Measurements from ENCODE around the gene HOXA4. TPM values are rescaled to one million over a fixed set of nuclear protein-coding genes. Genes with fewer than 3 reads are reported as not detected.

The HOXA4 gene
- total RNA-seq, 3 donors from 2014 or later: 0.80 to 2.8 (median 2.0) TPM

GRCh38 chr7:27124902-27125689 lies 5.5 kb downstream of the HOXA4 start:
- DNase-seq (ENCODE audit: low spot score in 2 of 2): peak in 1 of 2 donors; percentile 13
- Histone ChIP-seq H3K9me3 (no peaks in the 10 kb centered on the region), H3K27me3 (no peaks in the 10 kb centered on the region), H3K36me3 (no peaks in the 10 kb centered on the region), H3K4me1 (peaks cover 0 to 7% of the 10 kb centered on the region in 2 donors), H3K27ac (peak overlapping the region; percentile 95 to 98), H3K4me3 (peak overlapping the region in 1 of 3 donors; percentile 45)
- no peak for TF ChIP-seq POLR2AphosphoS5 (IDR thresholded peaks at IDR 0.05)
- no peak for TF ChIP-seq CTCF (IDR thresholded peaks at IDR 0.05)
- TF ChIP-seq POLR2A (IDR thresholded peaks at IDR 0.05): no peak
- intact Hi-C loops (cut with DNase I; ENCODE audit: low total_unique reads): no loop called here

GRCh38 chr7:27124096-27124901 lies 6.3 kb downstream of the HOXA4 start:
- Histone ChIP-seq H3K27ac (peak overlapping the region; percentile 95 to 98), H3K4me3 (peak overlapping the region in 2 of 3 donors; percentile 45 to 64), H3K27me3 (no peaks in the 10 kb centered on the region), H3K9me3 (no peaks in the 10 kb centered on the region), H3K36me3 (no peaks in the 10 kb centered on the region), H3K4me1 (peaks cover 0 to 7% of the 10 kb centered on the region in 2 donors)
- peak in 1 of 2 donors; percentile 20 for DNase-seq (ENCODE audit: low spot score in 2 of 2)
- no peak for TF ChIP-seq CTCF (IDR thresholded peaks at IDR 0.05)
- no peak for TF ChIP-seq POLR2AphosphoS5 (IDR thresholded peaks at IDR 0.05)
- TF ChIP-seq POLR2A (IDR thresholded peaks at IDR 0.05): no peak
- intact Hi-C loops (cut with DNase I; ENCODE audit: low total_unique reads): no loop called here

GRCh38 chr7:27123477-27124053 lies 7.0 kb downstream of the HOXA4 start:
- H3K4me3 ChIP-seq: peak overlapping the region in 2 of 3 donors; percentile 45 to 64
- no peaks in the 10 kb centered on the region for H3K36me3 ChIP-seq
- no peaks in the 10 kb centered on the region for H3K27me3 ChIP-seq
- peaks cover 0 to 7% of the 10 kb centered on the region in 2 donors for H3K4me1 ChIP-seq
- intact Hi-C loops (cut with DNase I; ENCODE audit: low total_unique reads): no loop called here
- H3K9me3 ChIP-seq: no peaks in the 10 kb centered on the region
- TF ChIP-seq POLR2AphosphoS5 (IDR thresholded peaks at IDR 0.05): no peak
- no peak for TF ChIP-seq CTCF (IDR thresholded peaks at IDR 0.05)
- no peak for TF ChIP-seq POLR2A (IDR thresholded peaks at IDR 0.05)
- DNase-seq (ENCODE audit: low spot score in 2 of 2): peak in 1 of 2 donors; percentile 12
- peak overlapping the region; percentile 95 to 98 for H3K27ac ChIP-seq

GRCh38 chr7:27123007-27123476 lies 7.5 kb downstream of the HOXA4 start:
- H3K9me3 ChIP-seq: no peaks in the 10 kb centered on the region
- intact Hi-C loops (cut with DNase I; ENCODE audit: low total_unique reads): no loop called here
- peak in 1 of 2 donors; percentile 56 for DNase-seq (ENCODE audit: low spot score in 2 of 2)
- TF ChIP-seq POLR2AphosphoS5 (IDR thresholded peaks at IDR 0.05) (no peak), POLR2A (IDR thresholded peaks at IDR 0.05) (no peak), CTCF (IDR thresholded peaks at IDR 0.05) (no peak)
- peaks cover 0 to 7% of the 10 kb centered on the region in 2 donors for H3K4me1 ChIP-seq
- peak overlapping the region in 2 of 3 donors; percentile 45 to 64 for H3K4me3 ChIP-seq
- no peaks in the 10 kb centered on the region for H3K36me3 ChIP-seq
- peak overlapping the region; percentile 95 to 98 for H3K27ac ChIP-seq
- H3K27me3 ChIP-seq: no peaks in the 10 kb centered on the region
